ENCODE measurements around the gene CFAP73. TPM values are rescaled to one million over a fixed set of nuclear protein-coding genes. Genes with fewer than 3 reads are reported as not detected.
A peak's percentile ranks its signal among the peaks of the same experiment; 100 is the strongest.
"Not testable (repeated sequence)": the region's sequence is repeated elsewhere in the genome, so short reads cannot be mapped to it uniquely, and the experiment has no call there.

CFAP73 gene
- polyA plus RNA-seq (ENCODE audit: insufficient read length in 4 of 4) = 1 to 10 TPM in 1 of 4 donors, under 1 TPM in 3; 0.27 to 3.0 (median 0.75) TPM

- peak in 3 of 4 donors; percentile 75 to 87 (median 80) for DNase-seq (ENCODE audit: low read depth in 4 of 4, low spot score in 3 of 4)
These were observed at the start of gene CFAP73 for GRCh38 chr12:113149361-113150150. TSS of gene CFAP73 (plus strand) at chr12:113149724. CDS start at chr12:113149858, 134 bp downstream.

DNA sequence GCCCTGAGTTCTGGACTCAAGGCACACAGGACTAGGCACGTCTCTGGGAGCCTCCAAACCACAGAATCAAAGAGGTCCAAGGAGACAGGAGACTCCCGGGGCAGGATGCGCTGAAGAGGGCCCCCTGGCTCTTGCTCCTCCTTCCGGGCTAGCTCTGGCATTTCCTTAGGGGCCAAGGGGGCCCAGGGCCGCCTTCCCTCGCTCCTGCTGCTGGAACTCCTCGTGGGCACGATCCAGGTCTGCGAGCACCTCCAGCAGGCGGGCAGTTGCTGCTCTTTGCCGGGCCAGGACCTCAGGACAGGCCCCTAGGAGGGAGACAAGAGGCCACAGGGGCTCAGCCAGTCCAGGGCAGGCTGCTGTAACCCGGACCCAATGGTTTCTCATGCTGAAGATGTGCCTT, 49.8 kb upstream of the CFAP73 start:
- DNase-seq (ENCODE audit: low read depth in 4 of 4, low spot score in 3 of 4) = no peak

- no peak for DNase-seq (ENCODE audit: low read depth in 4 of 4, low spot score in 3 of 4)
These were observed 47.8 kb upstream of the CFAP73 start for GRCh38 chr12:113101751-113102150.

DNA sequence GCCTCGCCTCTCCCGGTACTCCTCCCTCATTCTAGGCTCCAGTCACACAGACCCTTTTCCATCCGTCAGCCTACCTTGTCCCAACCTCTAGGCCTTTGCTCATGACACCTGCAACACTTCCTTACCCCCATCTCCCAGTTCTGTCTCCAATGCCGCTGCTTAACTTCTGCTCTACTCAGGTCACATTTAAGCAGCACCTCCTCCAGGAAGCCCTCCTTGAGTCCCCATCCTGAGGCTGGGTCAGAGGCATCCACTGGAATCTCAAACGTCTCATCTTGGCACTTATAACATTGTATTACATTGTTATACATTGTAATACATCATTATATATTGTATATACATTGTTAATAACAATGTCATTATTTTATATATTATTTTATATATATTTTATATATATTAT, 46.7 kb upstream of the CFAP73 start:
- DNase-seq (ENCODE audit: low read depth in 4 of 4, low spot score in 3 of 4) = no peak

DNA sequence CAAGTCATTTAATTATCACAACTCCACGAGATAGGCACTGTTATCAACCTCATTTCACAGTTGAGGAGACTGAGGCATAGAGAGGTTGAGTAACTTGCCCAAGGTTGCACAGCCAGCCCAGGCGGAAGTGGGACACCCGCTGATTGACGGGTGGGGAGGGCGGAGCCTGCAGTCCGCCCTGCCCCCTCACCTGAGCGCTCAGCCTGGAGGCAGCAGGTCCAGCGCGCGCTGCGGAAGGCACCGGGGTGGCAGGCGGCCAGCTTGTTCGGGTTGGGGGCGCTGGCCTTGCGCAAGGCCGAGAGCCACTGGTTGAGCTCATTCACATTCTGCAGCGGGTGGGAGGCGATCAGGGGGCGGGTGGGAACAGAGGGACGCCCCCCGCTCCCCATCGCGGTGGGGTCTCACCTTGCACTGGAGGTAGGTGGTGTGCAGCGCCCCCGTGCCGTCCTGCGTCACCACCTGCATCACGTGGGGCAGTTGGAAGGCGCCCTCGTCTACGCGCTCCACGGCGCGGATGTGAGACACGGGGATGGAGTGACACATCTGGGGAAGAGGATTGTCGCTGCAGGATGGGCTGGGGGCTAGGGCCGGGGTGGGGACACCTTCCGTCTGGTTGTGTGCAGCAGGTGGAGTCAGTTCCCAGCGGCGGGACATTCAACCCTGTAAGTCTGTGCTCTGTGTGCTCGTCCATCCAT, 45.6 kb upstream of the CFAP73 start:
- no peak for DNase-seq (ENCODE audit: low read depth in 4 of 4, low spot score in 3 of 4)

GRCh38 chr12:113104953-113105510, 44.5 kb upstream of the CFAP73 start:
- no peak for DNase-seq (ENCODE audit: low read depth in 4 of 4, low spot score in 3 of 4)

DNA sequence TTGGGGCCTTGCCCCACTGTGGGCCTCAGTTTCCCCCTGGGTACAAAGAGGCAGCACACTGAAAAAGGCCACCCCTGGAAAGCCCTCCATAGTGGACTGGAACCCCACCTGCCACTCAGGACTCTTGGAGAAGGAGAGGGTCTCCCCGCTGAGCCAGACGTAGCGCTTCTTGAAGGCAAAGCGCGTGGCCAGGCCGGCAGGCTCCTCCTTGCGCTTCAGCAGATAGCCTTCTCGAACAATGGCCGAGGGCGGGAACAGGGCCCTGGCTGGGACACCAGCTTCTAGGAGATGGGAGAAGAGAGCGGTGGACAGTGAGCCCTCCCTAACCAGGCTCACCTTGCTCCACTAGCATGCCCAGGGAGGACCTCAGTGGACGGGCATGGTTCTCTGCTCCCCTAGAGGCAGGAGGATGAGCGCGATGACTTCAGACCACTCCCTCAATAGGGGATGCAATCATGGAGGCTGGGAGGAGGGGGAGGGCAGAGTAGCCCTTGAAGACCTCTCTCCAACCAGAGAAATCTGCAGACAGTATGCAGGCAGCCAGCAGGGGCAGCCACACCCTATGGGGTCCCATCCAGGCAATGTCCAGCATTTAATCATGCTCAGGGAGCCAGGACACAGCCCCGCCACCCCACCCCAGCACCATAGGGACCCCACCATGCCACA, 43.8 kb upstream of the CFAP73 start:
- no peak for DNase-seq (ENCODE audit: low read depth in 4 of 4, low spot score in 3 of 4)

DNA sequence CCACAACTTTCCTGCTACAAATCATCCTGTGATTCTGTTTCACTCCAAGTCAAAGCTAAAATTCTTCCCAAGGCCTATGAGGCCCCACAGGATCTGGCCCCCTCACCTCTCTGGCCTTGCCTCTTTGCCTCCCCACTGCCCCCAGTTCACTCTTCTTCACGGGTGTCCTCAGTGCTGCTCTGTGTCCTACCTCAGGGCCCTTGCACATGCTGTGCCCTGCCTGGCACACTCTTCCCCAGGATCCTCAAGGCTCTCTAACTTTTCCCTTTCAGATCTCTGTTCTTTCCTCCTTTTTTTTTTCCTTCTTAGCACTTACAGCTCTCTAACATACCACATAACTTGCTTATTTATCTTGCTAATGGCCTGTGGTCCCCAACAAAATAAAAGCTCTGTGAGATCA, 43.2 kb upstream of the CFAP73 start:
- DNase-seq (ENCODE audit: low read depth in 4 of 4, low spot score in 3 of 4) = no peak

DNA sequence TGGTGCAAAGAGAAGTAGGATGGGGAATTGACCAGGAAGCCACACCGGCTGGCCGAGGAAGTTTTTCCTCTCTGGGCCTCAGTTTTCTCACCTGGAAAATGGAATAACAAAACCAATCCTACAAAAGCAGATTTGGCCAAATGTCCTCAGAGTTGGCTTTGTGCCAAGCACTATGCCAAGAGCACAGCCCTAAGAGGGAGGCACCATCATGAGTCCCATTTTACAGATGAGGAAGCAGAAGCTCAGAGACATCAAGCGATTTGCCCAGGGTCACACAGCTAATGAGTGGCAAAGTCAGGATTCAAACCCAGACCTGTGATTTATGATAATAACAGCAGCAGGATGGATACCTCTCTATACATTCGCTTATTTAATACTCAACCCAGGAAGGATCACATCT, 41.2 kb upstream of the CFAP73 start:
- DNase-seq (ENCODE audit: low read depth in 4 of 4, low spot score in 3 of 4) = no peak

DNA sequence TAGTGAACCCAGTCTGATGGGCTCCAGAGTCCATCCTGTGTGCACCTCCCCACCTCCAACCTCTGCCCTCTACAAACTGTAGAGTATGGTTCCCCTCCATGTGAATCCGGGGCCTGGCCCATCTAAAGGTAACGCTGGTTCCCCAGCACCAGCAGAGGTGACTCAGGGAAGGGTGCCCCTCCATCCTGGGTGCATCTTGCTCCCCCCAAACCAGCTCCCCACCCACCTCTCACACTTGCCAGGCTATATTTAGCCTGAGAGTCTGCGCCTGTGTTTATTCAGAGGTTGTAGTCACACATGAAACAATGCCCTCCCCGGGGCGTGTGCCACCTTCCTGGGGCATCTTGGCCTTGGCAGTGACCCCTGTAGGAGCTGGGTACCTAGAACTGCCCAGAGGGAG, 40.2 kb upstream of the CFAP73 start:
- no peak for DNase-seq (ENCODE audit: low read depth in 4 of 4, low spot score in 3 of 4)

GRCh38 chr12:113109872-113110599, 39.5 kb upstream of the CFAP73 start:
- DNase-seq (ENCODE audit: low read depth in 4 of 4, low spot score in 3 of 4) = no peak

- no peak for DNase-seq (ENCODE audit: low read depth in 4 of 4, low spot score in 3 of 4)
These were observed 38.3 kb upstream of the CFAP73 start for GRCh38 chr12:113111247-113111646.

GRCh38 chr12:113112043-113112899, 37.3 kb upstream of the CFAP73 start:
- DNase-seq (ENCODE audit: low read depth in 4 of 4, low spot score in 3 of 4) = no peak

DNA sequence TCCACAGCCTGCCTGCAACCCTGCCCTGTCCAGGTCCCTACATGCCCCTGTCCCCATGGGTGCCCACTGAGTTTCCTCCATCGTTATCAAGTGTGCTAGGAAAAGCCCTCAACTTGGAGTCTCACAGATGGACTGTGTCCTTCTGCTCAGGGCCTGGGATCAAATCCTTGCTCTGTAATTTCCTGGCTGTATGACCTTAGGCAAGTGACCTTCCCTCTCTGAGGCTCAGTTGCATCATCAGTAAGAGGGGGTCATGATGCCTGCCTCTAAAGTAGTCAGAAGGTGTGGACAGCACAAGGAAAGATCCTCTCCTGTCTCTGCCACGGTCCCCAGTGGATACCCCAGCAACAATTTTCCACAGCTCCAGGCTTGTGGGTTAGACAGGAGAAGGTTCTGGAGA, 36.1 kb upstream of the CFAP73 start:
- DNase-seq (ENCODE audit: low read depth in 4 of 4, low spot score in 3 of 4) = no peak

- no peak for DNase-seq (ENCODE audit: low read depth in 4 of 4, low spot score in 3 of 4)
These were observed 34.9 kb upstream of the CFAP73 start for GRCh38 chr12:113114447-113115178.

GRCh38 chr12:113115455-113116126, 33.9 kb upstream of the CFAP73 start:
- DNase-seq (ENCODE audit: low read depth in 4 of 4, low spot score in 3 of 4) = no peak

DNA sequence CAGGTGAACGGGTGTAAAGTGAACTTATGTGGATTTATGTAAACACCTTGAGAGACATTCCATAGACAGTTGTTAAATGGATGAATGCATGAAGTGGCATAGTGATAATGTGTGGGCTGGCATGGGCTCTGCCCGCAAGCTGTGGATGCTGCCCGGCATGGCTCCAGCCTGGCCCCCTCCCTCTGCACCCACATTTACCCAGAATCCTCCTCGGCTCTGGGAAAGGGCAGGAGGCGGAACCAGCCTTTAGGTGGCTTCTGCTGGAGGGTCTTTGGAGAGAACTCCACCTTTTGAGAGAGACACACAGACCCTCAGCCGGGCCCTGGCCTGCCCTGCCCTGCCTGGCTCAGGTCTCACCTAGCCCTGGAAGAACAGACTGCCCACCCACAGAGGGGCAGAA, 32.6 kb upstream of the CFAP73 start:
- DNase-seq (ENCODE audit: low read depth in 4 of 4, low spot score in 3 of 4) = no peak

DNA sequence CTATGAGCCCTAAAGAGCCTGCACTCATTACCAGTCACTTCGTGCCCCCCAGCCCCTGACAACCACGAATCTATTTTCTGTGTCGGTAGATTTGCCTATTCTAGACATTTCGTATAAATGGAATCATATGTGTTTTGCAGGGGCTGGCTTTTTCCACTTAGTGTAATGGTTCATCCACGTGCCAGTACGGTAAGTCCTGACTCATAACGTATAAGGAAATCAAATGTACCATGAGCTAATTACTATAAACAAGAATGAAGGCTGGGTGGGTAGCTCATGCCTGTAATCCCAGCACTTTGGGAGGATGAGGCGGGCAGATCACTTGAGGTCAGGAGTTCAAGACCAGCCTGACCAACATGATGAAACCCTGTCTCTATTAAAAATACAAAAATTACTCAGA, 31.8 kb upstream of the CFAP73 start:
- DNase-seq (ENCODE audit: low read depth in 4 of 4, low spot score in 3 of 4) = not testable (repeated sequence)

Measured in left renal pelvis (tissue), 4 donors.